ENCODE data around the gene SERPINI2.

The SERPINI2 gene, protein sequence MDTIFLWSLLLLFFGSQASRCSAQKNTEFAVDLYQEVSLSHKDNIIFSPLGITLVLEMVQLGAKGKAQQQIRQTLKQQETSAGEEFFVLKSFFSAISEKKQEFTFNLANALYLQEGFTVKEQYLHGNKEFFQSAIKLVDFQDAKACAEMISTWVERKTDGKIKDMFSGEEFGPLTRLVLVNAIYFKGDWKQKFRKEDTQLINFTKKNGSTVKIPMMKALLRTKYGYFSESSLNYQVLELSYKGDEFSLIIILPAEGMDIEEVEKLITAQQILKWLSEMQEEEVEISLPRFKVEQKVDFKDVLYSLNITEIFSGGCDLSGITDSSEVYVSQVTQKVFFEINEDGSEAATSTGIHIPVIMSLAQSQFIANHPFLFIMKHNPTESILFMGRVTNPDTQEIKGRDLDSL

DNA sequence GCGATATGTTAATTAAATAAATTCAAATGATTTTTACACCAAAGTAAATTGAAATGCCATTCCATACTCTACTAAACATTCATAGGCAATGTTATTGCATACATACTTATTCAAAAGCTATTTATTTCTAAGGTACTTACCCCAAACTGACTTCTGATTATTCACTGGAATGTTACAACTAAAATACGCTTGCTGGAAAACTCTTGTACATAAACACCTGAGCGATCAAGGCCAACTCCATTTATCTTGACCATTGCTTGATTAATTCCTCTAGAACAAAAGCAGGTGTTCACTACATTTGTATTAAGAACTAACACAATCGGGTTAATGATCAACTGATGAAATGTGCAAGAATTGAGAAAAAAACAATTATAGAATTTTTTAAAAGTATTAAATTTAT, at the start of gene SERPINI2:
TSS of gene SERPINI2 (minus strand) at position 180 of the 400 bp plus-strand sequence. CDS start 2,208 bp downstream, outside the sequence.
- Histone ChIP-seq H3K9ac (ENCODE audit: low read depth in 1 of 2, low read length in 2 of 2) (no peak within 1 kb of the TSS), H3K27ac (ENCODE audit: low read depth in 2 of 2, low read length in 2 of 2) (no peak within 1 kb of the TSS), H3K9me3 (ENCODE audit: control insufficient read depth in 2 of 2, low read length in 2 of 2) (no peaks in the 10 kb centered on the region), H3K4me1 (ENCODE audit: control insufficient read depth in 2 of 2, insufficient read depth in 2 of 2, low read length in 2 of 2) (no peaks in the 10 kb centered on the region), H3K36me3 (ENCODE audit: control insufficient read depth in 2 of 2, insufficient read depth in 2 of 2, low read length in 2 of 2) (no peaks in the 10 kb centered on the region), H3K4me3 (ENCODE audit: low read length in 2 of 2) (no peak within 1 kb of the TSS), H3K27me3 (ENCODE audit: control insufficient read depth in 2 of 2, insufficient read depth in 2 of 2, low read length in 2 of 2) (no peaks in the 10 kb centered on the region)

DNA sequence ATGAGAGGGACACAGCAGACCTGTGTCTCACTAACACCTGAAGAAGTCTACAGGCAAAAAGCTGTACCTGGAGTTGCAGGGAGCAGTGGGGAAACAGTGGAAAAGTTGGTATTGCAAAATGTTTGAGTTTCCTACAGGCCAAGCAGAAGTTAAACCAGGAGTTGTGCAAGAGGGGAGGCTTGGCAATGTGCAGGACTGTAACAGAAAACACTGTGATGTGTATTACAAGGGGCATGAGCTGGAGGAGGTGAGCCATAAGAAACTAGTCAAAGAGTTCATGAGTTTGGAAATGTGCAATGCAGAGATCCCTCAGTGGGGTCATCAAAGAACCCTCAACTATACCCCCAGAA, 47.1 kb upstream of the SERPINI2 start:
- Histone ChIP-seq H3K9ac (ENCODE audit: low read depth in 1 of 2, low read length in 2 of 2) (no peak overlapping the region), H3K27me3 (ENCODE audit: control insufficient read depth in 2 of 2, insufficient read depth in 2 of 2, low read length in 2 of 2) (no peaks in the 10 kb centered on the region), H3K27ac (ENCODE audit: low read depth in 2 of 2, low read length in 2 of 2) (no peak overlapping the region), H3K36me3 (ENCODE audit: control insufficient read depth in 2 of 2, insufficient read depth in 2 of 2, low read length in 2 of 2) (no peaks in the 10 kb centered on the region), H3K4me1 (ENCODE audit: control insufficient read depth in 2 of 2, insufficient read depth in 2 of 2, low read length in 2 of 2) (no peaks in the 10 kb centered on the region), H3K4me3 (ENCODE audit: low read length in 2 of 2) (no peak overlapping the region), H3K9me3 (ENCODE audit: control insufficient read depth in 2 of 2, low read length in 2 of 2) (no peaks in the 10 kb centered on the region)

DNA sequence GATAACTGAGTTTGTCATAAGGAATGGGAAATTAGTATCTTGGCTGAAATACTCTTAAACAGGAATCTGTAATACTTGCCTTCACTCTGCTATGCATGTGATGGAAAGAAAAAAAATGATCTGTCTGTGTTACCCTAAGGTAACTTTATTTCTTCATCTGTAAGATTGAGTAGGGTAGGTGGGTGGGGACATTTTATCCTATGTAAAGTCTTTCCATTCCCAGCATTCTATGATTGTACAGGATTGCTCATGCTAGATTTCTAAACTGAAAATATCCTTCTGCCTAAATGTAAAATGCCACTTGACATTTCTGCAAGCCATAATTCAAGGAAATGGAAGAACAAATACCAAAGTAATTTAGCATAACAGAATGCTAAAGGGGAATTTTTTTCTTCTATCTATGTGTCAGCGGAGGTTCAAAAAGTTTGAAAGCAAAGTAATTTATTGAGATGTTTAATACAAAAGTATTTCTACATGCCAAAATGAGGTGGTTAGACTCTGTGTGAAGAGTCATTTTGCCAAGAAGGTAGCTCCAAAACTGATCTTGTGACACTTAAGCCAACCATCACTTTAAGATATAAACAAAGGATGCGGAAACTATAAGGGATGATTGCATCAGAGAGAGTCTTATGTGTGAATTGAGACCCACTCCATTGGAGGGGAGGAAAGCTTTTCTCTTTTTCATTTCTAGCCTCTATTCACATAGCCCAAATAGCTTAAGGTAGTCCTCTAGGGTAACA, 46.6 kb upstream of the SERPINI2 start:
- H3K36me3 ChIP-seq (ENCODE audit: control insufficient read depth in 2 of 2, insufficient read depth in 2 of 2, low read length in 2 of 2): no peaks in the 10 kb centered on the region
- no peaks in the 10 kb centered on the region for H3K9me3 ChIP-seq (ENCODE audit: control insufficient read depth in 2 of 2, low read length in 2 of 2)

GRCh38 chr3:167507954-167508353, 34.1 kb upstream of the SERPINI2 start:
- Histone ChIP-seq H3K27me3 (ENCODE audit: control insufficient read depth in 2 of 2, insufficient read depth in 2 of 2, low read length in 2 of 2) (no peaks in the 10 kb centered on the region), H3K27ac (ENCODE audit: low read depth in 2 of 2, low read length in 2 of 2) (no peak overlapping the region), H3K36me3 (ENCODE audit: control insufficient read depth in 2 of 2, insufficient read depth in 2 of 2, low read length in 2 of 2) (no peaks in the 10 kb centered on the region), H3K9me3 (ENCODE audit: control insufficient read depth in 2 of 2, low read length in 2 of 2) (no peaks in the 10 kb centered on the region), H3K9ac (ENCODE audit: low read depth in 1 of 2, low read length in 2 of 2) (no peak overlapping the region), H3K4me1 (ENCODE audit: control insufficient read depth in 2 of 2, insufficient read depth in 2 of 2, low read length in 2 of 2) (no peaks in the 10 kb centered on the region), H3K4me3 (ENCODE audit: low read length in 2 of 2) (no peak overlapping the region)

More for the DNA sequence above, 46.6 kb upstream of the SERPINI2 start:
- H3K27ac ChIP-seq (ENCODE audit: low read depth in 2 of 2, low read length in 2 of 2): no peak overlapping the region
- no peak overlapping the region for H3K4me3 ChIP-seq (ENCODE audit: low read length in 2 of 2)
- no peaks in the 10 kb centered on the region for H3K27me3 ChIP-seq (ENCODE audit: control insufficient read depth in 2 of 2, insufficient read depth in 2 of 2, low read length in 2 of 2)
- H3K9ac ChIP-seq (ENCODE audit: low read depth in 1 of 2, low read length in 2 of 2): no peak overlapping the region
- H3K4me1 ChIP-seq (ENCODE audit: control insufficient read depth in 2 of 2, insufficient read depth in 2 of 2, low read length in 2 of 2): no peaks in the 10 kb centered on the region

DNA sequence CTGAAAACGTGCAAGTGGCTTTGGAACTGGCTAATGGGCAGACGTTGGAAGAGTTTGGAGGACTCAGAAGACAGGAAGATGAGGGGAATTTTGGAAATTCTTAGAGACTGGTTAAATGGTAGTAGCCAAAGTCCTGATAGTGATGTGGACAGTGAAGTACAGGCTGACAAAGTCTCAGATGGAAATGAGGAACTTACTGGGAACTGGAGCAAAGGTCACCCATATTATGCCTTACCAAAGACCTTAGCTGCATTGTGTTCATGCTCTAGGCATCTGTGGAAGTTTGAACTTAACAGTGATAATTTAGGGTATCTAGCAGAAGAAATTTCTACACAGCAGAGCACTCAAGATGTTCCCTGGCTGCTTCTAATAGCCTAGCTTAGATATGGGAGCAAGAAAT, 28.6 kb upstream of the SERPINI2 start:
- Histone ChIP-seq H3K4me1 (ENCODE audit: control insufficient read depth in 2 of 2, insufficient read depth in 2 of 2, low read length in 2 of 2) (no peaks in the 10 kb centered on the region), H3K27me3 (ENCODE audit: control insufficient read depth in 2 of 2, insufficient read depth in 2 of 2, low read length in 2 of 2) (no peaks in the 10 kb centered on the region), H3K36me3 (ENCODE audit: control insufficient read depth in 2 of 2, insufficient read depth in 2 of 2, low read length in 2 of 2) (no peaks in the 10 kb centered on the region), H3K27ac (ENCODE audit: low read depth in 2 of 2, low read length in 2 of 2) (no peak overlapping the region), H3K9me3 (ENCODE audit: control insufficient read depth in 2 of 2, low read length in 2 of 2) (no peaks in the 10 kb centered on the region), H3K4me3 (ENCODE audit: low read length in 2 of 2) (no peak overlapping the region), H3K9ac (ENCODE audit: low read depth in 1 of 2, low read length in 2 of 2) (no peak overlapping the region)

GRCh38 chr3:167501941-167502340, 28.1 kb upstream of the SERPINI2 start:
- H3K27me3 ChIP-seq (ENCODE audit: control insufficient read depth in 2 of 2, insufficient read depth in 2 of 2, low read length in 2 of 2): no peaks in the 10 kb centered on the region
- no peak overlapping the region for H3K9ac ChIP-seq (ENCODE audit: low read depth in 1 of 2, low read length in 2 of 2)
- no peaks in the 10 kb centered on the region for H3K4me1 ChIP-seq (ENCODE audit: control insufficient read depth in 2 of 2, insufficient read depth in 2 of 2, low read length in 2 of 2)
- H3K27ac ChIP-seq (ENCODE audit: low read depth in 2 of 2, low read length in 2 of 2): no peak overlapping the region
- no peak overlapping the region for H3K4me3 ChIP-seq (ENCODE audit: low read length in 2 of 2)
- H3K36me3 ChIP-seq (ENCODE audit: control insufficient read depth in 2 of 2, insufficient read depth in 2 of 2, low read length in 2 of 2): no peaks in the 10 kb centered on the region
- H3K9me3 ChIP-seq (ENCODE audit: control insufficient read depth in 2 of 2, low read length in 2 of 2): no peaks in the 10 kb centered on the region

DNA sequence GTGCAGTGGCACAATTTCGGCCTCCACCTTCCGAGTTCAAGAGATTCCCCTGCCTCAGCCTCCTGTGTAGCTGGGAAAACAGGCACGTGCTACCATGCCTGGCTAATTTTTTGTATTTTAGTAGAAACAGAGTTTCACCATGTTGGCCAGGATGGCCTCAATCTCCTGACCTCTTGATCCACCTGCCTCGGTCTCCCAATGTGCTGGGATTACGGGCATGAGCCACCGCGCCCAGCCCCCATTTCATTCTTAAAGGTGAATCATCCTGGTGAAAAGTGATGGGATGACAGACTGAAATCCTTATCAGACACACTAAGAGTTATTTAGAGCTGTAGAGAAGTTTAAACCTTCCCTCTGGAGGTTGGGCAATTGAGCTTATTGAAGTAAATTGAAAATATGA, 24.1 kb upstream of the SERPINI2 start:
- Histone ChIP-seq H3K9me3 (ENCODE audit: control insufficient read depth in 2 of 2, low read length in 2 of 2) (no peaks in the 10 kb centered on the region), H3K4me3 (ENCODE audit: low read length in 2 of 2) (no peak overlapping the region), H3K36me3 (ENCODE audit: control insufficient read depth in 2 of 2, insufficient read depth in 2 of 2, low read length in 2 of 2) (no peaks in the 10 kb centered on the region), H3K27ac (ENCODE audit: low read depth in 2 of 2, low read length in 2 of 2) (no peak overlapping the region), H3K9ac (ENCODE audit: low read depth in 1 of 2, low read length in 2 of 2) (no peak overlapping the region), H3K27me3 (ENCODE audit: control insufficient read depth in 2 of 2, insufficient read depth in 2 of 2, low read length in 2 of 2) (no peaks in the 10 kb centered on the region), H3K4me1 (ENCODE audit: control insufficient read depth in 2 of 2, insufficient read depth in 2 of 2, low read length in 2 of 2) (no peaks in the 10 kb centered on the region)

- no peak overlapping the region for H3K4me3 ChIP-seq (ENCODE audit: low read length in 2 of 2)
- H3K36me3 ChIP-seq (ENCODE audit: control insufficient read depth in 2 of 2, insufficient read depth in 2 of 2, low read length in 2 of 2): no peaks in the 10 kb centered on the region
- no peaks in the 10 kb centered on the region for H3K27me3 ChIP-seq (ENCODE audit: control insufficient read depth in 2 of 2, insufficient read depth in 2 of 2, low read length in 2 of 2)
- H3K9ac ChIP-seq (ENCODE audit: low read depth in 1 of 2, low read length in 2 of 2): no peak overlapping the region
- no peak overlapping the region for H3K27ac ChIP-seq (ENCODE audit: low read depth in 2 of 2, low read length in 2 of 2)
- no peaks in the 10 kb centered on the region for H3K9me3 ChIP-seq (ENCODE audit: control insufficient read depth in 2 of 2, low read length in 2 of 2)
- H3K4me1 ChIP-seq (ENCODE audit: control insufficient read depth in 2 of 2, insufficient read depth in 2 of 2, low read length in 2 of 2): no peaks in the 10 kb centered on the region
Measured at GRCh38 chr3:167493244-167493643, 19.4 kb upstream of the SERPINI2 start.

DNA sequence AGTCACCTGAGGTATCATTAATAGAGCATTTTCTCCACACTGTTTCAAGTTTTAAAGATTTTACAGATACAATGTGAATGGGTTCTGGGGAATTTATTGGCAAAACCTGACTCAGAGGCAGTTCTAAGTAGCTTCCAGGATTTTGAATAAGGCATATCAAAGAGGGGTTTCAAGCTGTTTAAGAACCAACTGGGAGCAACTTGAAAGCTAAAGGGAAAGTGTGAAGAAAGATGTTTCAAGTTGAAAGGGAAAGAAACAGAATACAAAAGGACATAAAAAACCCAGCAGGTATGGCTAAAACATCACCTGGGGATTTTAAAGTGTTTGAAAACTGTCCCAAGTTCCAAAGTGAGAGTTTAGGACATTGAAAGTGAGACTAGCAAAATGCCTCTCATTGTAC, 17.8 kb upstream of the SERPINI2 start:
- Histone ChIP-seq H3K9ac (ENCODE audit: low read depth in 1 of 2, low read length in 2 of 2) (no peak overlapping the region), H3K4me3 (ENCODE audit: low read length in 2 of 2) (no peak overlapping the region), H3K27ac (ENCODE audit: low read depth in 2 of 2, low read length in 2 of 2) (no peak overlapping the region), H3K9me3 (ENCODE audit: control insufficient read depth in 2 of 2, low read length in 2 of 2) (no peaks in the 10 kb centered on the region), H3K27me3 (ENCODE audit: control insufficient read depth in 2 of 2, insufficient read depth in 2 of 2, low read length in 2 of 2) (no peaks in the 10 kb centered on the region), H3K36me3 (ENCODE audit: control insufficient read depth in 2 of 2, insufficient read depth in 2 of 2, low read length in 2 of 2) (no peaks in the 10 kb centered on the region), H3K4me1 (ENCODE audit: control insufficient read depth in 2 of 2, insufficient read depth in 2 of 2, low read length in 2 of 2) (no peaks in the 10 kb centered on the region)

GRCh38 chr3:167489571-167489970, 15.7 kb upstream of the SERPINI2 start:
- H3K27ac ChIP-seq (ENCODE audit: low read depth in 2 of 2, low read length in 2 of 2): no peak overlapping the region
- no peaks in the 10 kb centered on the region for H3K9me3 ChIP-seq (ENCODE audit: control insufficient read depth in 2 of 2, low read length in 2 of 2)
- H3K27me3 ChIP-seq (ENCODE audit: control insufficient read depth in 2 of 2, insufficient read depth in 2 of 2, low read length in 2 of 2): no peaks in the 10 kb centered on the region
- no peak overlapping the region for H3K9ac ChIP-seq (ENCODE audit: low read depth in 1 of 2, low read length in 2 of 2)
- H3K4me1 ChIP-seq (ENCODE audit: control insufficient read depth in 2 of 2, insufficient read depth in 2 of 2, low read length in 2 of 2): no peaks in the 10 kb centered on the region
- H3K36me3 ChIP-seq (ENCODE audit: control insufficient read depth in 2 of 2, insufficient read depth in 2 of 2, low read length in 2 of 2): no peaks in the 10 kb centered on the region
- H3K4me3 ChIP-seq (ENCODE audit: low read length in 2 of 2): no peak overlapping the region
